ENCODE data around the gene HDAC9.

- TF ChIP-seq CTCF (tag by site-specific recombination; IDR thresholded peaks at IDR 0.05) (no peak), ZNF548 (tag by site-specific recombination; IDR thresholded peaks at IDR 0.05) (no peak), ZNF530 (tag by site-specific recombination; IDR thresholded peaks at IDR 0.05; ENCODE audit: low read depth) (no peak), ZNF501 (tag by site-specific recombination; IDR thresholded peaks at IDR 0.05) (no peak), HOXA7 (CRISPR knock-in tag; IDR thresholded peaks at IDR 0.05; ENCODE audit: borderline replicate concordance) (no peak), BCL11A (tag by site-specific recombination; IDR thresholded peaks at IDR 0.05; ENCODE audit: low read depth) (no peak), SP3 (tag by site-specific recombination; IDR thresholded peaks at IDR 0.05) (no peak)
These were observed 258.5 kb downstream of the HDAC9 start for GRCh38 chr7:18753972-18754610.
